IMR-90 (cell line): ENCODE data around the gene PEX7. TPM values are rescaled to one million over a fixed set of nuclear protein-coding genes. Genes with fewer than 3 reads are reported as not detected.

ENCODE experiments used
- ATAC-seq: fragments of 200-7000 bp; cut with Tn5 transposase; 2 replicates; pipeline ENCODE4 v1.9.1; 2020; ENCODE audit warnings: low read depth, mild to moderate bottlenecking, moderate library complexity
- BruUV-seq: library from RNA; stranded (reverse); fragments of 400-500 nt; replicated peaks from 2 replicates; lab custom pipeline; 2021; lab: Mats Ljungman, UMichigan
- CTCF ChIA-PET: fragments of 300-600 bp; formaldehyde crosslinking; extraction: SDS; loops from one replicate; lab custom pipeline; 2021; ENCODE audit warnings: antibody characterized with exemption; lab: Yijun Ruan, JAX
- POLR2A ChIA-PET: fragments of 300-600 bp; sonication (Branson Sonifier 250); formaldehyde crosslinking; loops from one replicate; lab custom pipeline; 2022; ENCODE audit warnings: antibody characterized with exemption; ENCODE audit not compliant: unreplicated experiment; lab: Charles Lee
- DNase-seq: peaks from one replicate; pipeline ENCODE4 v3.0.0; 2013
- H2AFZ ChIP-seq: replicated peaks from 2 replicates; pipeline ENCODE3; 2013; ENCODE audit warnings: low read length, mild to moderate bottlenecking; ENCODE audit not compliant: poor library complexity
- H2AK5ac ChIP-seq: 2 replicates; pipeline ENCODE4 v1.6.1; 2013; ENCODE audit warnings: low read depth, low read length, inconsistent platforms
- H2AK9ac ChIP-seq: replicated peaks from 2 replicates; pipeline ENCODE3; 2013; ENCODE audit warnings: mild to moderate bottlenecking, low read depth, low read length, moderate library complexity; ENCODE audit not compliant: poor library complexity
- H2BK120ac ChIP-seq: 2 replicates; pipeline ENCODE4 v1.6.1; 2013; ENCODE audit warnings: low read depth, low read length, inconsistent platforms
- H2BK15ac ChIP-seq: 3 replicates; pipeline ENCODE4 v1.6.1; 2013; ENCODE audit warnings: low read depth, low read length, inconsistent platforms
- H2BK20ac ChIP-seq: 2 replicates; pipeline ENCODE4 v1.6.1; 2013; ENCODE audit warnings: low read depth, mild to moderate bottlenecking, inconsistent platforms, low read length, moderate library complexity
- H2BK5ac ChIP-seq: 2 replicates; pipeline ENCODE4 v1.6.1; 2013; ENCODE audit warnings: mild to moderate bottlenecking, low read depth, low read length, inconsistent platforms; ENCODE audit not compliant: poor library complexity, severe bottlenecking
- H3K14ac ChIP-seq: replicated peaks from 2 replicates; pipeline ENCODE4 v1.6.1; 2013; ENCODE audit warnings: low read depth, low read length, inconsistent platforms
- H3K18ac ChIP-seq: 2 replicates; pipeline ENCODE4 v1.6.1; 2013; ENCODE audit warnings: low read depth, low read length, control low read depth
- H3K23ac ChIP-seq: 2 replicates; pipeline ENCODE4 v1.6.1; 2013; ENCODE audit warnings: low read depth, low read length, inconsistent platforms
- H3K27ac ChIP-seq: 2 replicates; pipeline ENCODE4 v1.5.1; 2013; ENCODE audit warnings: mild to moderate bottlenecking, control low read depth, low read length; ENCODE audit not compliant: insufficient read depth
- H3K27me3 ChIP-seq: 2 replicates; pipeline ENCODE4 v1.6.1; 2013; ENCODE audit warnings: low read length; ENCODE audit not compliant: control insufficient read depth, insufficient read depth
- H3K36me3 ChIP-seq: 2 replicates; pipeline ENCODE4 v1.6.1; 2013; ENCODE audit warnings: low read length, mixed read lengths; ENCODE audit not compliant: control insufficient read depth, insufficient read depth
- H3K4ac ChIP-seq: 2 replicates; pipeline ENCODE4 v1.6.1; 2013; ENCODE audit warnings: low read depth, low read length, inconsistent platforms
- H3K4me1 ChIP-seq: 2 replicates; pipeline ENCODE4 v1.6.1; 2013; ENCODE audit warnings: low read length, mixed read lengths; ENCODE audit not compliant: control insufficient read depth, insufficient read depth
- H3K4me2 ChIP-seq: 2 replicates; pipeline ENCODE4 v1.6.1; 2013; ENCODE audit warnings: low read depth, mild to moderate bottlenecking, control low read depth, low read length, moderate library complexity
- H3K4me3 ChIP-seq: 2 replicates; pipeline ENCODE4 v1.5.1; 2013; ENCODE audit warnings: low read depth, mild to moderate bottlenecking, control low read depth, low read length, moderate library complexity; ENCODE audit not compliant: insufficient read depth
- H3K56ac ChIP-seq: 2 replicates; pipeline ENCODE4 v1.6.1; 2013; ENCODE audit warnings: low read length, inconsistent platforms; ENCODE audit not compliant: insufficient read depth; ENCODE audit errors: extremely low read depth
- H3K79me1 ChIP-seq, 2 experiments: 2 replicates each; pipeline ENCODE4 v1.6.1; 2013; ENCODE audit warnings: low read length in 2 of 2, inconsistent platforms in 1 of 2, low read depth in 1 of 2
- H3K9ac ChIP-seq: 2 replicates; pipeline ENCODE4 v1.6.1; 2013; ENCODE audit warnings: low read depth, low read length, control low read depth
- H3K9me1 ChIP-seq: 2 replicates; pipeline ENCODE4 v1.6.1; 2013; ENCODE audit warnings: low read length, inconsistent platforms; ENCODE audit not compliant: insufficient read depth
- H3K9me3 ChIP-seq: 2 replicates; pipeline ENCODE4 v1.6.1; 2013; ENCODE audit warnings: low read length; ENCODE audit not compliant: control insufficient read depth, insufficient read depth
- H4K20me1 ChIP-seq: 2 replicates; pipeline ENCODE4 v1.6.1; 2013; ENCODE audit warnings: low read length, inconsistent platforms; ENCODE audit not compliant: insufficient read depth
- H4K5ac ChIP-seq: 2 replicates; pipeline ENCODE4 v1.6.1; 2013; ENCODE audit warnings: mild to moderate bottlenecking, low read depth, low read length, control low read depth
- H4K8ac ChIP-seq, 2 experiments: 2 replicates each; pipeline ENCODE4 v1.6.1; 2013; ENCODE audit warnings: low read depth in 2 of 2, low read length in 2 of 2, control low read depth in 1 of 2, inconsistent platforms in 1 of 2
- H4K91ac ChIP-seq: 2 replicates; pipeline ENCODE4 v1.6.1; 2013; ENCODE audit warnings: low read depth, low read length, inconsistent platforms; ENCODE audit not compliant: insufficient read depth
- BHLHE40 ChIP-seq: fragments of 150-350 bp; IDR thresholded peaks from 2 replicates; pipeline ENCODE4 v1.6.1; 2016; ENCODE audit warnings: mild to moderate bottlenecking, low read depth, low read length
- CHD1 ChIP-seq: IDR thresholded peaks from 2 replicates; pipeline ENCODE4 v1.6.1; 2012; ENCODE audit warnings: low read depth, low read length, improper control_type of control experiment
- MAZ ChIP-seq: IDR thresholded peaks from 2 replicates; pipeline ENCODE4 v1.6.1; 2012; ENCODE audit warnings: low read depth, mild to moderate bottlenecking, low read length, improper control_type of control experiment, moderate library complexity, borderline replicate concordance
- MXI1 ChIP-seq: IDR thresholded peaks from 2 replicates; pipeline ENCODE4 v1.6.1; 2012; ENCODE audit warnings: low read depth, mild to moderate bottlenecking, low read length, moderate library complexity, borderline replicate concordance
- NFE2L2 ChIP-seq: fragments of 150-350 bp; IDR thresholded peaks from 2 replicates; pipeline ENCODE4 v1.6.1; 2016; ENCODE audit warnings: low read depth, mild to moderate bottlenecking, low read length
- POLR2A ChIP-seq: IDR thresholded peaks from 2 replicates; pipeline ENCODE4 v1.6.1; 2012; ENCODE audit warnings: mild to moderate bottlenecking, low read depth, low read length
- SMC3 ChIP-seq: fragments of 150-350 bp; IDR thresholded peaks from 2 replicates; pipeline ENCODE4 v1.6.1; 2016; ENCODE audit warnings: low read depth, mild to moderate bottlenecking, antibody characterized with exemption, low read length, moderate library complexity
- whole genome bisulfite sequencing, 2 experiments: methylation state at CpG; one replicate each; pipeline versions ENCODE4 v1.1.5 to v1.1.7; 2013; ENCODE audit warnings: missing lambda C conversion rate in 2 of 2; ENCODE audit not compliant: insufficient read length in 1 of 2; ENCODE audit errors: extremely low coverage in 2 of 2; 5-methylcytosine and 5-hydroxymethylcytosine counted together
- dilution Hi-C: fragments of 300-500 bp; cut with HindIII; formaldehyde crosslinking; loops from one replicate; pipeline ENCODE4 v1.14.3; 2018; ENCODE audit warnings: low sequenced_read_pairs; ENCODE audit not compliant: unreplicated experiment
- in situ Hi-C: fragments of 300-500 bp; cut with MboI; formaldehyde crosslinking; loops from 3 replicates; pipeline ENCODE4 v1.14.3; 2019; ENCODE audit warnings: low sequenced_read_pairs, inconsistent platforms, mixed read lengths
- intact Hi-C: fragments of 100-400 bp; cut with micrococcal nuclease; formaldehyde crosslinking; loops from 2 replicates; pipeline ENCODE4 v1.10.0; 2022
- polyA plus RNA-seq, 3 experiments: library from polyadenylated mRNA; depleted of rRNA; stranded (reverse); fragments of >200 nt; gene quantifications; 2 replicates each; pipeline ENCODE4 v1.2.3, GENCODE V29; 2012; ENCODE audit warnings: low replicate concordance in 1 of 3
- total RNA-seq: library from RNA; depleted of rRNA; stranded (reverse); fragments of >200 nt; gene quantifications from 2 replicates; pipeline ENCODE4 v1.2.3, GENCODE V29; 2012
- TF ChIP-seq, protein P1 (sequence below): fragments of 150-350 bp; IDR thresholded peaks from 2 replicates; pipeline ENCODE4 v1.6.1; 2016; ENCODE audit warnings: low read depth, mild to moderate bottlenecking, low read length, moderate library complexity, borderline replicate concordance
- TF ChIP-seq, protein P2 (sequence below): conservative IDR thresholded peaks from 2 replicates; pipeline ENCODE4 v1.5.1; 2012; ENCODE audit warnings: mild to moderate bottlenecking, low read depth, low read length, improper control_type of control experiment

Gene PEX7
- total and polyA plus RNA-seq, 2 of the 4 experiments (the other 2 are of a cell fraction) = 5.4 to 7.0 TPM

DNA sequence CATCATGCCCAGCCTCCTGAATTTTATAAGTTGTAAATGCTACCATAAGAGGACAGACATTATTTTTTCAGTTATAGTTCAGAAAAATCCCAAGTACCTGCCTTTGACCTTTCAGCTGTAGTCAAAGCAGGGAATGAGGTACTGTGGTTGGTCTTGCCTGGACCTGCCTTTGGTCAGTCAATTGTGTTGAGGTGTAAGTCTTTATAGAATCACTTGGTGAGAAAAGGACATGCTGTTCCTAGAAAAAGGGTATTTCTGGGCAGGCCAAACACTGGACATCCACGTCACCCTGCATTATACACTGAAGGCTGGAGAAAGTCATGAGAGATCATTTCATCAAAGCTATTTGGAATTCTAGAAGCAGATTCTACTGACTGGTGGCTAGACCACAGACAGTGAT is 40.3 kb downstream of the PEX7 start:
- Histone ChIP-seq H2AK5ac (no peak overlapping the region), H3K36me3 (no peaks in the 10 kb centered on the region), H3K9me1 (no peaks in the 10 kb centered on the region), H3K18ac (no peak overlapping the region), H2BK5ac (no peak overlapping the region), H3K4me2 (no peak overlapping the region), H3K79me1 (0 out of 4 replicates have a peak, but pooled peaks cover 0 to 2% of the 10 kb centered on the region in 2 experiments), H3K23ac (no peak overlapping the region), H3K27me3 (no peaks in the 10 kb centered on the region), H3K4ac (no peak overlapping the region), H2BK15ac (no peak overlapping the region), H3K9me3 (no peaks in the 10 kb centered on the region), H4K91ac (no peak overlapping the region), H3K4me1 (no peaks in the 10 kb centered on the region), H4K8ac (no peak overlapping the region), H2AK9ac (no peak overlapping the region), H3K9ac (no peak overlapping the region), H4K20me1 (no peaks in the 10 kb centered on the region), H2AFZ (no peak overlapping the region), H3K14ac (no peak overlapping the region), H3K4me3 (no peak overlapping the region), H2BK120ac (no peak overlapping the region), H4K5ac (no peak overlapping the region), H3K56ac (no peak overlapping the region), H2BK20ac (no peak overlapping the region), H3K27ac (no peak overlapping the region)
- intact Hi-C loops = no loop called here
- in situ Hi-C loops = no loop called here
- no CpG with 5 or more reads among the region's 1 CpG for WGBS, 2 experiments
- TF ChIP-seq SMC3 (no peak), CHD1 (no peak), MAZ (no peak), NFE2L2 (no peak), MXI1 (no peak), POLR2A (no peak), BHLHE40 (no peak)
- TF ChIP-seq, protein P1, sequence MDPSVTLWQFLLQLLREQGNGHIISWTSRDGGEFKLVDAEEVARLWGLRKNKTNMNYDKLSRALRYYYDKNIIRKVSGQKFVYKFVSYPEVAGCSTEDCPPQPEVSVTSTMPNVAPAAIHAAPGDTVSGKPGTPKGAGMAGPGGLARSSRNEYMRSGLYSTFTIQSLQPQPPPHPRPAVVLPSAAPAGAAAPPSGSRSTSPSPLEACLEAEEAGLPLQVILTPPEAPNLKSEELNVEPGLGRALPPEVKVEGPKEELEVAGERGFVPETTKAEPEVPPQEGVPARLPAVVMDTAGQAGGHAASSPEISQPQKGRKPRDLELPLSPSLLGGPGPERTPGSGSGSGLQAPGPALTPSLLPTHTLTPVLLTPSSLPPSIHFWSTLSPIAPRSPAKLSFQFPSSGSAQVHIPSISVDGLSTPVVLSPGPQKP = no peak
- TF ChIP-seq, protein P2, sequence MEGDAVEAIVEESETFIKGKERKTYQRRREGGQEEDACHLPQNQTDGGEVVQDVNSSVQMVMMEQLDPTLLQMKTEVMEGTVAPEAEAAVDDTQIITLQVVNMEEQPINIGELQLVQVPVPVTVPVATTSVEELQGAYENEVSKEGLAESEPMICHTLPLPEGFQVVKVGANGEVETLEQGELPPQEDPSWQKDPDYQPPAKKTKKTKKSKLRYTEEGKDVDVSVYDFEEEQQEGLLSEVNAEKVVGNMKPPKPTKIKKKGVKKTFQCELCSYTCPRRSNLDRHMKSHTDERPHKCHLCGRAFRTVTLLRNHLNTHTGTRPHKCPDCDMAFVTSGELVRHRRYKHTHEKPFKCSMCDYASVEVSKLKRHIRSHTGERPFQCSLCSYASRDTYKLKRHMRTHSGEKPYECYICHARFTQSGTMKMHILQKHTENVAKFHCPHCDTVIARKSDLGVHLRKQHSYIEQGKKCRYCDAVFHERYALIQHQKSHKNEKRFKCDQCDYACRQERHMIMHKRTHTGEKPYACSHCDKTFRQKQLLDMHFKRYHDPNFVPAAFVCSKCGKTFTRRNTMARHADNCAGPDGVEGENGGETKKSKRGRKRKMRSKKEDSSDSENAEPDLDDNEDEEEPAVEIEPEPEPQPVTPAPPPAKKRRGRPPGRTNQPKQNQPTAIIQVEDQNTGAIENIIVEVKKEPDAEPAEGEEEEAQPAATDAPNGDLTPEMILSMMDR = no peak
- ATAC-seq = no peak
- CTCF ChIA-PET = interaction anchor here (0.5 kb wide), 1 partner anchor 12 kb away, joined by 3 read pairs; no protein-coding TSS in a partner anchor
- BruUV-seq = no TSS peak
- dilution Hi-C loops = no loop called here
- POLR2A ChIA-PET = no interaction called here
- no peak for DNase-seq
